HG03520 (cell line): Measurements from ENCODE around the gene ANKEF1.
A peak's percentile ranks its signal among the peaks of the same experiment; 100 is the strongest.

Experiments
- ATAC-seq: cut with Tn5 transposase; IDR thresholded peaks from one replicate; pipeline ENCODE4 v1.9.1; 2021; ENCODE audit warnings: mild to moderate bottlenecking, moderate library complexity; ENCODE audit not compliant: unreplicated experiment

ANKEF1 gene

DNA sequence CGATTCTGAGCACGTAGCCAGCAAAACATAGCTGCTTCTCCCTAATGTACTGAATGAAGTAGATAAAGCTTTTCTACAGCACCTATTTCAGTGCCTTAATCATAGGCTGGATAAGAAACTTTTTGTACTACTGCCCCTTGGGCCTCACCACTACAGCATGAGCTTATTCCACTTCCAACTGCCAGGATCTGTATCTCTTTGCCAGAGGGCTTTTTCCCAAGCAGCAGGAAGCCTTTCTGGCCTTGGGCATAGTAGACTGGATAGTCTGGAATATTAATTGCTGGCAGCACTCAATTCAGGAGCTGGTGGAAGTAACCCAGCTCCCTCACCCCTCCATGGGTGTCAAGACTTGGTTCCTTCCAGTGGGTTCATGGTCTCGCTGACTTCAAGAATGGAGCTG, 43.6 kb downstream of the ANKEF1 start:
- ATAC-seq = no peak

DNA sequence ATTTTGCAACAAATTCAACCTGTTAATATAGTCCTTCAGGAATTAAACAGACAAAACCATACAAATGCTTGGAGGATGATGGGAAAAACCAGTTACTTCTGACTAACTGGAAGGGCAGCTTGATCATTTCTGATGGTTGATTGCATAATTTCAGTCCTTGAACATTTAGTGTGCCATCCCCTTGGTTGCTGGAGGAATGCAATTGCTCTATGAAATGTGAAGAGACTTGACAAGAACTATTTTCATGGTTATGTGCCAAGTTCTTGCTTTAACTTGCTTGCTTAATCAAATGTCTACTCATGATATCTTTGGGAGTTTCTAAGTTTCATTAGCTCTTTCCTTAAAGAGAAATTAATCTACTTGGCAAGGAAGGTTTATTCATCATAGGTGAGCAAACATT, 45.2 kb downstream of the ANKEF1 start:
- no peak for ATAC-seq

DNA sequence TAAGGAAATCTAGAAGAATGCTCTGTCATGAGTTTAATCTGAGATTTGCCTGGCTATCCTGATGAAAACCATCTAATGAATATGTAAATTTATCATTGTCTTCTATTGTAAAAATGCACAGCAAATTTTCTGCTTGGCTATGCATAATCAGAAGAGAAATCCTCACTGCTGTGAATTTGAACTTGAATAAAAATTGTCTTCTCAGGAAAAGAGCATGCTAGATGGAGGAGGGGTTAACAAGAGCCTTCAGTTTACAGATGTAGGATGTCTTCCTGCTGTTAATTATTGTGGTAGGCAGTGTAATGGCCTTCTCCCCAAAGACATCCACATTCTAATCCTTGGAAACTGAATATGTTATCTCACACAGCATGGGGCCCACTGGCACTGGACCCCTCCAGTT, 45.8 kb downstream of the ANKEF1 start:
- no peak for ATAC-seq

DNA sequence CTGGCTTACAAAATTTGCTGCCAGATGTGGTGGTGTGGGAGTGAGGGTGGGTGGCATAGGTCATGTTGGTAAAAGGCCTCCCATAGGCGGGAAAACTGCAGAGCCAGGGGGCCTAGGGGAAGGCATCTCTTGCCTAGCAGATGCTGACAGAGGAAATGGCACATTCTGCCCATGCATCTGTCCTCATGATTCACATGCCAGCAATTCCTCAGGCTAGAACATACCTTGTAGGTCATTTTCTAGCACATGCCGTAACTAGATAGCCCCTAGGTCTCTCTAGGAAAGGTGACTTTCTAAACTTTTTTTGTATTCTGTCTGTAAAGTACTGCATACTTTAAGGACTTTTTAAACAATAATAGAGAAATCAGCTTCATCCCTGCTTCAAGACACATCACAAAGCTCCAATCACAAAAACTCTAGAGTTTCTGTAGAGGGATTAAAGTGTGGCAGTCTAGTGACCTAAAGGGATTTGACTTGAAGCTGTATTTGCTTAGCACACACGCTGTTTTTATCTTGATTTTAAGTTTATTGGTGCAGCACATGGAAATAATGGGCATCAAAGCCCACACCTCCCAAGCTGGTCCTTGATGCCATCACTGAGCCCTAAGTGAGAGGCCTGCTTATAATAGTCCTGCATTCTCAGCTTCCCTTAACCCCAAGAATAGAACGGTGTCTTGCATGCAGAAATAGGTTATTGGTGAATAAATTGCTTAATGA, 55.2 kb downstream of the ANKEF1 start:
- no peak for ATAC-seq

DNA sequence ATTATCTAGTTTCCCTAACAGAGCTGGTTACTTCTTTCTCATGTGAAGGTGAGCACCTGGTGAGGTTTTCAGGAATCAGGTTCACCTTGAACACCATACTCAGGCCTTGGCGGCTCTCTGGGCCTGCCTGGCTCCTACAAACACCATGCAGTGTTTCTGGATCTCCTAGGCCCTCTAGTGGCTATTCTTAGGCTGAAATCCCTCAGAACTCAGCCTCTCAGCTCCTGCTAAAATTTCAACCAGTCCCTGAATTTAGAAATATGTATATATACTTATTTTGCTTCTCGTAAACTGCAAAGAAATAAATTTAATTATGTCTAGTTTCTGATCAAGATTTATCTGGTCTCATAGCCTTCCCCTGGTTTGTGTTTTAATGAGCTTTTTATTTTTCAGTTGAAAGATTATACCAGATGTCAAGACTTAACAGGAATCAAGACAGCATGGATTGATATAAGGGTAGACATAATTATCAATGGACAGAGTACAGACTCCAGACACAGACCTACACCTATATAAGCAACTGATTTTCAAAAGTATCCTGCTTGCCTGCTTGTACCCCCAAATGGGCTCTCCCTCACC, 55.9 kb downstream of the ANKEF1 start:
- peak; percentile 75 for ATAC-seq

DNA sequence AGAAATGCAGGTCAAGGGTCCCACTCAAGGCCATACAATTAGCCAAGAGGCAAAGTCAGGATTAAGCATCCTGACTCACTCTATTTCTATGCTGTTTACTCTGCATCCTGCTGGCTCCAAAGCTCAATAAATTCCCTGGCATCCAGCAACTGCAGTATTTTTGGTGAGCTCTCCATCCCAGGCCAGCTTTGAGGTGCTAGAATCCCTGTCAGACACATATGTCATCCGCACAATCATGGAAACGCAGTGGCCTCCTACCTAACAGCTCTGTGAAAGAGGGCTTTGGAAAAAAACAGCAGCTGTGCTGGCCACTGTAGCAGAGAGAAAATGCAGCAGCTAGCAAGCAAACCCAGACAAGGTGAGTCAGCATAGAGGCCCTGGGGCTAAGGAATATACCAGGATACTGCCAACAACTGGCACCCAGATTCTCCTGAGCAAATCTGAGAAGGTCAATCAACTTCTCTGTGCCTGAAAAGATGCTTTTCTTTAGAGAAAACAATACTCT, 58.4 kb downstream of the ANKEF1 start:
- ATAC-seq = no peak

DNA sequence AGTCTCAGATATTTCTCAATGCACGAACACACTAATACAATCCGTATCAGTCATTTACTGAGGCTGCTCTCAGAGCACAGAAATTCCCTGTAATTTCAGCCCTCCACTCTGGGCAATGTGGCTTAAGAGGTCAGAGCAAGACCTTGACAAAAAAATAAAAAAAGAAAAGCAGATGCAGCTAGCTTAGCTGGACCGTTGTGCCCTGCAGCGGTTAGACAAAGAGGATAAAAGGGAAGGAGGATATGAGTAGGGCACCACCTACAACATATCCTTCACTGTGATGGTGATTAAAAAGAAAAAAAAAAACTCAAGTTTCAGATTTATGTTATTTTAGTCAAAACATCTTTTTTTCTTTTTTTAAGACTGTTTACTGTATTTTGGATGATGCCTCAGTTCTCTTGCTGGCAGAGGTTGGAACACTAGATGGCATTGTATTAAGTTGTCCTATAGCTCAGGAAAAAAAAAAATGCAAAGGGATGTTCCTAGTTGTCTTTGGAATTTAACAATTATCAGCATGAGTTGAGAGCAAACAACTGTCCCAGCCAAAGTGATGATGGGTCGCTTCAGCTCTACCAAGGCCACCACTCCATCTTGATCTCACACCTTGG, 59.9 kb downstream of the ANKEF1 start:
- ATAC-seq = no peak

DNA sequence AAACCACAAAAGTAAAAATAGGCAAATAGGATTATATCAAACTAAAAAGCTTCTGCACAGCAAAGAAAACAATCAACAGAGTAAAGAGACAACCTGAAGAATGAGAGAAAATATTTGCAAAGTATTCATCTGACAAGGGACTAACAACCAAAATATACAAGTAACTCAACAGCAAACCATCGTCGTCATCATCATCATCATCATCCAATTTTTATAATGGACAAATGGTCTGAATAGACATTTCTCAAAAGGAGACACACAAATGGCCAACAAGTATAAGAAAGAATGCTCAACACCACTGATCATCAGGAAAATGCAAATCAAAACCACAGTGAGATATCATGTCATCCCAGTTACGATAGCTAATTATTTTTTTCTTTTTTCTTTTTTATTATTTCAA, 62.0 kb downstream of the ANKEF1 start:
- ATAC-seq = no peak

DNA sequence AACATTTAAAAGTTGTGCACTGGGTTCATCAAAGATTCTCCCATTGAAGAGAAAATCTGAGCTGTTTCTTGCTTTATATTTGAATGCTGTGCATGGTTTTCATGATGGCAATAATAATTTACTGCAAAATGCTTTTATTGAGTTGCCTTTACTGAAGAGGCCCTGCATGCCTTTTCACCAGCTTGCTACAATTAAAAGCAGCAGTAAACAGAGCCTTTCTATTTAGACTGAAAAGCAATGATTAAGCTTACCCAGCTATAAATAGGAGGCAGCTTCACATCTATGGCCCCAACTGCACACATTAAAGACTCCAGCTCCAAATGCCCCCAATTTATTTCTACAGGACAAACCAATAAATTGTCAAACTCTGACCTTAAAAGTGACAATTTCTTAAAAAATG, 70.3 kb downstream of the ANKEF1 start:
- ATAC-seq = no peak
